HG02852 (cell line): Measurements from ENCODE around the gene SLC26A6.

Experiments
- ATAC-seq: cut with Tn5 transposase; IDR thresholded peaks from one replicate; pipeline ENCODE4 v1.9.1; 2021; ENCODE audit warnings: mild to moderate bottlenecking, moderate library complexity; ENCODE audit not compliant: unreplicated experiment

SLC26A6 gene

DNA sequence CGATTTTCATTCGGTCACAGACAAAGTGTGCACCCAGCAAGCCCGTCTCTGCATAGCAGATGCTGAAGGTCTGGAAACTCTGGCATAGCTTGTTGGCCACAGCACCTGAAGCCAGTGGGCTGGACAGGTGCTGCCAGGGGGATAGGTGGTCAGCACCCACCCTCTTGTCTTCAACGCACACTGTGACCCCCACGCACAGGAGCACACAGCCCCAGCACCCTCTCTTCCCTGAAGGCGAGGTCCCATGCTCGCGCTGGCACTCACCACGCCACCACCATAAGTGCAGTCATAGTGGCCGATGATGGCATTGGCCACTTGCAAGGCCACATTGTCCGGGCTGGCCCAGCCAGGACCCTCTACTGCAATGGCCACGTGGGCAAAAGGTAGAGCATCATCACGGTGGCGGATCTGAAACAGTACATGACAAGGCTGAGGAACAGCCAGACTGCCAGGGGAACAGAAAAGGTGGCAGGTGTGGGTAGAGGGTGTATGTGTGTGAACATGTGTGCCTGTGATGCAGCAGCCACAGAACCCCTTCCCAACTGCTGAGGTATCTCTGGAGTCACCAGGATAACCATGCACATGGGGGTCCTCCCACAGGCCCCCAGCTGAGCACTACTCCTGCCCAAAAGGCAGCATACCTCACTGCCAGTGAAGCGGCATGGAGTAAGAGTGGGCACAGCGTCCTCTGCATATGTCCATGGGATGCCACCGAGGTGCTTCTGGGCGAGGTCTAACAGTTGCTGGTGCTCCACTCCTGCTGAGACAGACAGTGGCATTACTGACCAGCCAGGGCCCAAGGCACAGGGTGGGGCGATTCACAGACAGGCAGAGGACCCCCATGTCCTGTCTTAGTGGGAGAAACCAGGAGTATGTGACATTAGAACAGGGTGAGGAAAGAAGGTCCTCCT is 34.3 kb downstream of the SLC26A6 start:
- ATAC-seq: no peak

DNA sequence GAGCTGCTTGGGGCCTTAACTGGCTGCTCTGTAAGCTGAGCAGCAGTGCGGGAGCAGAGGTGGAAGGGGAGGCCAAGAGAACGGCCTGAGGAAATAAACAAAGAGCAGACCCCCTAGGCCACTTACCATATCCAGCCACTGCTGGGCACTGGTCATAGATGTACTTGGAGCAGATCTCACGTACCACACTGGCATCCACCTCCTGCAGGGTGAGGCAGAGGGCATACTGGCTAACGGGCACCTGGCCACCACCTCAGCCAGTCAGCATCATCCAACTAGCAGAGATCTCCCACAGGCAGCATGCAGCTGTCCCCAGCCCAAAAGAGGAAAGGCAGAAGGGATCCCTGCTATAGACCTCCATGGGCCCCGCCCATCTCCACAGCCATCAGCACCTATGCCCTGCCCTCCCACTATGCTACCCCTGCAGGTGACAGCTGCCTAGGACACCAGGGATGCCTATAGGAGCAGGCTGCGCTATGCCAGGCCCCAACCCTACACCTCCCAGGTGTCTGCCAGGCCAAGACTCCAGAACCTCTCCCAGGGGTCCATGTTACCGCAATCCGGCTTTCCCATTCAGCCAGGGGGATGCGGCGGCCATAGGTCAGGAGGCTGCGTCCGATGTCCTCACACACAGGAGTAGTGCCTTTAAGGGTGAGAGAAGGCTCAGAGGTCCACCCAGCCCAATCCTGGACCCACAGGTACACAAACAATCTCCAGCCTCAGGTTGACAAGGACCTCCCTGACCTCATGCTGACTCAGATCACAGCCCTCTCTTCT is 35.6 kb downstream of the SLC26A6 start:
- ATAC-seq: no peak

DNA sequence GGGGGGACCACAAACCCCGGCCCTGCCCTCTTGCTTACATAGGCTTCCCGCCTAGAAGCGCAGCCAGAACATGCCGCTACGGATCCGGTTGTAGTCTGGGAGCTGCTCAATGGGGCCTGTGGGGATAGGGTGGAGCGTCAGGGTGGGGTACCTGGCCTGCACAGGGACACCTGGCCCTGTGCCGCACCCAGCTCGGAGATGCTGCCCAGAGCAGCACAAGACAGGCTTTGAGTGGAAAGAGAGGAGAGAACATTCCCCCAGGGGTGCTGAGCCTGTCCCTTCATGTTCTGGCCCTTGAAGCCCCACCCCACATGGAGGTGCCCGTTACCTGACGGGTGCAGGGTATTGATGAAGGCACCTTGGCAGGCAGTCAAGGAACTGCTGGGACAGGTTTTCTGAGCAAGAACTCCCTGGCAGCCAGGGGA is 36.2 kb downstream of the SLC26A6 start:
- ATAC-seq: no peak

DNA sequence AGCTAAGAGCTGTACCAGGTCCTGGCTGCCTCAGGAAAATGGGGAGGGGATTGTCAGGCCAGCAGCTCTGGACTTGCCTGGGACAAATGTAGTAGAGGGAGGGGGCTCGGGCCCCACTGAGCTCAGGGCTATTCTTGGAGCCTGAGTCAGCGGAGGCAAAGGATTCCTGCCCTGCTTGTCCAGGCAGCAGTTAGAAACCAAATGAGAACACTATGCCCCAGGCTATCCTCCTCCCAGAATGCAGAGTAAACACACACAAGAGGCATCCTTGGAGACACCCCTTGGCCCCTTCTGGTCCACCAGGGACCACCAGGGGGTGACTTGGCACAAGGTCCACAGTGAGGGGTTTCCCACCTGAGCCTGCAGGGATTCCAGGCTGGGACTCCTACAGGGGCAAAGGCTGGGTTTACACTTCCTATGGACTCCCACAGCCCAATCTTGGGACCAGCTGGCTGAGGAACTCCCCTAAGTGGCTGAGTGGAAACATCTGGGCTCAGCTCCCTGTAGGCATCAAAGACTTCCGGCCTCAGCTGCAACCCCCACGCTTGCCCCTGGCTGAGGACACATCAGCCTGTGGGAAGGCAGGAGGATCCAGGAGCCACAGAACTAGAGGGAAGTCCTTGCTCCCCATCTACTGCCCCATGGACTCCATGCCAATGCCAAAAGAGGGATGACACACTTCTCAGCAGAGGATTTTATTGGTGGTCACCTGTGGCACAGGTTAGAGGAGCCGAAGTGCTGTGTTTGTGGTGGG is 36.8 kb downstream of the SLC26A6 start:
- no peak for ATAC-seq

DNA sequence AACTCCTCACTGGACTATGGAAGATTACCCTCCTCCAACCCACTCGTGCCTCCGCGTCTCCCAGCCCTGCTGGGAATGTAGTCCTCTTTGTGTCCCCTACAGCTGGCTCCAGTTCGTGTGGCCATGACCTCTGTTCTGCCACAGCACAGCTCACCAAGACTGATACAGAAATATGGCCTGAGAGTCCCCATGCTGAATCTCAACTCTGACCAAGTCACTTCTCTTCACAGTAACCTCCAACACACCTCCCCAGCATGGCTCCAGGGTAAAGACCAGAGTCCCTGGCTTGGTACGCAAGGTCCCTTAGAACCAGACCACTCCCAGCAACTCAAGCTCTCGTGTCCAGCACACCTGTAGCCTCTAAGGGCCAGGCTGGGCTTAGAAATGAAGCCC is 37.9 kb downstream of the SLC26A6 start:
- no peak for ATAC-seq

DNA sequence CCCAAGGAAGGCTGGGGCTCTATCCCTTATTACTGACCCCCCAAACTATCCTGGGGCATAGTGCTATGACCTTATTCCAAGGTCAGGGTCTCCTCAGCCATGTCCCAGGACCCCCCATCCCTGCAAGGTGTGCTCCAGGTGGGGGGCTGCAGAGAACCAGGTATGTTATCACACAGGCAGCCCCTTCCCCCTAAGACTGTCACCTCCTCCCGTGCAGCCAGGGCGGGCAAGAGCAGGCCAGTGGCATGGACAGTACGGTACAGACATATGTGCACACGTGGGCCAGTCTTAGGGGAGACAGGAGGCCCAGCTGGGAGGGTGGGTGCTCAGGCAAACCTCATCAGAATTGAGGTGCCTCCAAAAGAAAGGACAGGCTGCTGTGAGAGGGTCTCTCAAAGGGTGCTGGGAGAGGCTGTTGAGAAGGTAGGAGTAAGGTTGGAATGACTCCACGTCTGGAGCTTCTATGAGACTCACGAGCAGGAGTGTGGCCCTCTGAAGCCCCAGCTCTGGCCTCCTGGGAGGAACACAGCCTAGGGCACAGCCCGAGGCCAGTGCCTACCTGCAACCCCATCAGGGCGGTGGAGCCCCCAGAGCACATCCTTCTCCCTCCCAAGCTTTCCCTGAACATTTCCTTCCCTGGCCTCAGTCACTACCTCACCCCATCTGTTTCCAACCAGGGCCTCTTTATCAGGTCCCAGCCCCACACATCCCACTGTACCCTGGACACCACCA is 38.4 kb downstream of the SLC26A6 start:
- ATAC-seq: no peak

DNA sequence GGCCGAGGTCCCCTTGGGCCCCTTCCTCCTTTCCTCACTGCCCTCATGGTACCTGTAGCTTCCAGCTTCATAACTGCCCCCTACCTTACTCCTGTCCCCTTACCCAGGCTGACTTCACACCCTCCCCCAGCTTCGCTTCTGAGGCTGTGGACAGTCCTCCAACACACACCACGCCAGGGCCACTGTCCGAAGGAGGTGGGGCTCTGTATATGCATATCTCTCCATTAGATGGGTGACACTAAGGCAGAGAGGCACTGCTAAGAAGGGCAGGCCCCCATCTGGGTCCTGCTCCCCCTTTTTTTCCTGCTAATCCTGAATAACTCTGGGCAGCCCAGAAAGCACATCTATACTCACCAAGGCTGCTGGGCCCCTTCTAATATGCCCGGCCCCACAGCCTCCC is 39.1 kb downstream of the SLC26A6 start:
- no peak for ATAC-seq

DNA sequence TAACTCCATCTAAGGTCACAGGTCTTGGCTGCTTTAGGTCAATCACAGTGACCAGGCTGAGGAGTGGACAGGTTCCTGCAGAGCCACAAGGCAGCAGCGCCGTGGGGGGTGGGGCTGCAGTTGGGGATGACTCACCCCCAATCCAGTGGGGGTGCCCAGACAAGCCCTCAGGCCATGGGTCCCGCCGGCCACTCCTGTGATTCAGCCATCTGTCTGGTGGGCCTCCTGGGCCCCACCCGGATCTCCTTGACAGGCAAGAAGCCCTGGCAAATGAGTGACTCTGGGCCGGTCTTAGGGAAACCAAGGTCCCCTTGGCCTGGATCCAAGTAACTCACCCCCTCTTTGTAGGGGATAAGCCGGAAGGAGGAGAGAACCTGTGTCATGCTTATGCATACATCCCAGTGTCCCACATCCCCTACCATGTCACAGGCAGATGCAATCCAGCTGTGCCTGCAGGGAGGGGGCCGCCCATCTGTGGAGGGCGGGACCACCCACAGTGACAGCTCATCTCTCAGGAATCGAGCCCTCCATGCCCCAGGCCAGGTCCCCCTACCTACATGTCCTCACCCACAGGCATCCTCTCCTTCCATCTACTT is 39.6 kb downstream of the SLC26A6 start:
- ATAC-seq: no peak

DNA sequence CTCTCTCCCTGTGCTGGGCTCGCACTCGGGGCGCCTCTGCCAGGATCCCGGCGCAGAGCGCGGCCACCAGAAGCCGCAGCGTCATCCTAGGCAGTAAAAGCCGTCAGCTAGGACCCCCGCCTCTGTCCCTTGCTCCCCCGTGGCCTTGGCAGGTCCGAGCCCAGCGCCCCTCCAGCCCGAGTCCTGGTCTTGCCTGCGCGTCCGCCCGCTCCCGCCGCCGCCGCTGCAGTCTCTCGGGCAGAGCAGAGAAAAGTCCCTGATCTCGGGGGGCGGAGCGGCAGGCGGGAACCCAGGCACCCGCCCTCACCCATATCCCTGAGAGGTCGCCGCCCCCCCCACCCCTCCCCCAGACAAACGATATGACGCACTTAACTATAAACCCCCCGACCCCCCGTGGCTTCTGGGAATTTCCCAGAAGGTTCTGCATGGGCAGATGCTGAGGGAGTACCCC is 40.2 kb downstream of the SLC26A6 start, which contains the start of gene COL7A1:
COL7A1 (minus strand) TSS at position 255 of the 451 bp plus-strand sequence; CDS start at position 85, 170 bp downstream.
- no peak for ATAC-seq

DNA sequence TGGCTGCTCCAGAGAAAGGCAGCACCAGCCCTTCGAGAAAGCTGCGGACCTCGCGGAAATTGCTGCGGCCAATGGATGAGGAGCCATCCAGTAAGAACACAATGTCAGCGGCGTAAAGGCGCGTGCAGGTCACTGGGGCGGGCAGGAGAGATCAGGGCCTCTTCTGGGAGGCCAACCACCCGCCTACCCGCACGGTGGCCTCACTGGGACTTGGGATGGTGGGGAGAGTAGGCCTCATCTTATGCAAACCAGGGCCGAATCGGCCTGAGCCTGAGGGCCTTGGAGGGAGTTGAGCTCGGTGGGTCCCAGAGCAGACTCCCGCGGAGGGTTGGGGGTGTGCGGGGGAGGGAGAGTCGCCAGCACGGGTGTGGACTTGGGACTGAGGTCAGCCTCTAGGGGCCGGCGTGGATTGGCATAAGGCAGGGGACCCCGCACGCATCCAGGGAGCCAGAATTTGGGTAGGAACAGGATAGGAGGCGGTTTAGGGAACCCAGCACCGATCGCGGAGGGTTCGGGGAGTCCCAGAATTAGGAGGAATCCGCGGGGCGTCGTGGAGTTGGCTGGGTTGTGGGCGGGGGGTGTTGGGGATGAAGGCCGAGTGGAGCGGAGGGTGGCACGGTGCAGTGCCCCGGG is 40.7 kb downstream of the SLC26A6 start:
- ATAC-seq: no peak

DNA sequence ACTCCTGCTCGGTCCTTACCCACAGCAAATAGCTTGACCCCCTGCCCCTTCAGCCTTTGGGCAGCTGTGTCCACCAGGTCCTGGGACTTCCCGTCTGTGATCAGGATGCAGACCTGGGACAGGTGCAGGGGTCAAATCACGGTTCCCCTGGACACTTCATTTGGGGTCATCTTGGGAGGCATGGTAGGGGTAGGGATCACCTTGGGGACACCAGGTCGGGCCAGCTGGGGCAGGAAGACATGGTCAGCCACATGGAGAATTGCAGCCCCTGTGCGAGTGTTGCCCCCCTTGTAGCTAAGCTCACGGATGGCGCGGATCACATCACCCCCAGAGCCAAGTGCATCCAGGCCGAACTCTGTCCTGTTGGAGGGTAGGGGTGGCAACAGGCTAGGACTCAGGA is 41.9 kb downstream of the SLC26A6 start:
- no peak for ATAC-seq

DNA sequence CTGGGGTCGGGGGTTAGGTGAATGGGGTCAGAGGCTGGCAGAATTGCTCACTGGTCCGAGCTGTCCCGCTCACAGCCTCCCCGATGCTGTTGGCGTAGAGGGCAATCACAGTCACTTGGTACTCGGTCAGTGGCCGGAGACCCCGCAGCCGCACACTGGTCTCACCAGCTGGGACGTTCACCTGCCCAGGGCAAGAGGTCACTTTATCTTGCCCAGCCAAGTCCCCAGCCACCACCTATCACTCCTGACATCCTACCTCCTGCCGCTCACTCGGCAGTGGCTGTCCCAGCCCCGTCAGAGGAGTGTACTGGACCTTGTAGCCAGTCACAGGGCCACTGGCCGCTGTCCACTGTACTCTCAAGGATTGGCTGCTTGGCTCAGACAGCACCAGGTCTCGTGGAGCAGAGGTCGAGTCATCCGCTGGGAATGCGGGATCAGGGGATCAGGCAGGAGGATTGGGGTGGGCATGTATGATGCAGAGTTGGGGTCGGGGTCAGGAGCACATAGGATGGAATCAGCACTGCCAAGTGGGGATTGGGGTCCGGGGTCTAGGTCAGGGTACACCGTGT is 42.7 kb downstream of the SLC26A6 start:
- no peak for ATAC-seq

DNA sequence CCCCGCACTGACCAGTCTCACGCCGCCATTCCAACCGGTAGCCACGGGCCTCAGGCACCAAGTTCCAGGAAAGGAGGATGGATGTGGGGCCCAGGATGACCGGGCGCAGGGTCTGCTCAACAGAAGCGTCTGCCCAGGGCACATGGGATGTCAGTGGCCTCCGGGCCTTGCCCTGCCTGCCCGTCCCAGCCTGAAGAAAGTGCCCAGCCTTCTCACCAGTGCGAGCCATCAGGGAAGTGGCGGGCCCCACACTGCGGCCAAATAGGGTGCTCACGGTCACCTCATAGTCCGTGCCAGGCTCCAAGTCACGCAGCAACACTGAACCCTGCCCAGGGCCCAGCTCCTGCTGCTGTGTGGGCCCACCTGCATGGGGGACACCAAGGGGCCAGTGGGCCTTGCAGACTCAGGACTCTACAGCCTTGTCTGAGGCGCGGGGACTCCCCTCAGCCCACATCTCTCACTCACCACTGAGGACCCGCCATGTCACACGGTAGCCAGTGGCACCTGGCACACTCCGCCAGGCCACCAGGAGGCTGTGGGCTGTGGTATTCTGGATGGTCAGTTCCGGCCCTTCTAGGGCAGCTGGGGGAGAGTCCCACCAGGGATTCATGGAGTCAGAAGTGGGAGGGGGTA is 43.3 kb downstream of the SLC26A6 start:
- ATAC-seq: no peak

DNA sequence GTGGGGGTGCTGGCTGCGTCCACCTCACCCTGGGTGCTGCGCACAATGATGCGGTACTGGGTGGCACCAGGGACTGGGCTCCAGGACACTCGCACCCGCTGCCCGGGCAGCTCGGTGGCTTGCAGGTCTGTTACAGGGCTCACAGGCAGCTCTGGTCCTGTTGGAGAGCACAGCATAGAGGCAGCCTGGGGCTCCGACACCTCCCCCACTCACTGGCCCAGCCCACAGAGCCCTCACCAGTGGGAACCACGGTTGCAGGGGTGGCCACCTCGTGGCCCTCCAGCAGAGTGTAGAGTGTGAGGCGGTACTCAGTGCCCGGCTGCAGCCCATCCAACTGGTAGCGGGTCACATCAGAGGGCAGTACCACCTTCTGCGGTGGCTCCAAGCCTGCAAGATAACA is 43.8 kb downstream of the SLC26A6 start:
- no peak for ATAC-seq

DNA sequence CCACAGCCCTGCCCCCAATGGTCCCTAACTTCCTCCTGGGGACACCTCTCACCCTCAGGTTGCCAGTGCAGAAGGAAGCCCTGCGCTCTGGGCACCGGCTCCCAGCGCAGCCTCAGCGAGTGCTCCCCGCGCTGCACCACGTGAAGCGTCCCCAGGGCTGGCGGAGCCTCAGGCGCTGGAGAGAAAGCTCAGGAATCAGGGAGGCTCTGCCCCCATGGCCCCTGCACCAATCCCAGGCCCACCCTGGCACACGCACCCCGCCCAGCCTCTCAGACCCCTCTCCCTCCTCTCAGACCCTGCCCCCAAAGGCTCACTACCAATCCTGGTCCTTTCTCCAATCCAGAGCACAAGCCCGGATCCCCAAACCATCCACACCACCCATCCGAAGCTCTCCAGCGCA is 47.0 kb downstream of the SLC26A6 start:
- ATAC-seq: no peak

DNA sequence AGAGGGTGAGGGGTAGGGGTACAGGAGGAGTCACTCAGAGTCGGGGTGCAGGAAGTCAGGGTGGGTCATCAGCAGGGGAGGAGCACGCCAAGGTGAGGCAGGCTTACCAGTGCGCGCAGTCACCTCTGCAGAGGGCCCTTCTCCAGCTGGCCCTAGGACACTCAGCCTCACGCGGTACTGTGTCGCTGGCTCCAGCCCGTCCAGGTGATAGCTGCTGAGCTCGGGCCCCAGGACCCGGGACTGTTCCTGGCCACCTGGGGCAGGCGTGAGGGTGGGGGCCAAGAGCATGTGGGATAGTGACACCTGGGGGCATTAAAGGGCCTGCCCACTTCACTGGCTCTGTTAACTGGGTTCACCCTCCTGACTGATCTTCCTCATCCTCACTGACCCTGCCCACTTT is 47.6 kb downstream of the SLC26A6 start:
- ATAC-seq: no peak

DNA sequence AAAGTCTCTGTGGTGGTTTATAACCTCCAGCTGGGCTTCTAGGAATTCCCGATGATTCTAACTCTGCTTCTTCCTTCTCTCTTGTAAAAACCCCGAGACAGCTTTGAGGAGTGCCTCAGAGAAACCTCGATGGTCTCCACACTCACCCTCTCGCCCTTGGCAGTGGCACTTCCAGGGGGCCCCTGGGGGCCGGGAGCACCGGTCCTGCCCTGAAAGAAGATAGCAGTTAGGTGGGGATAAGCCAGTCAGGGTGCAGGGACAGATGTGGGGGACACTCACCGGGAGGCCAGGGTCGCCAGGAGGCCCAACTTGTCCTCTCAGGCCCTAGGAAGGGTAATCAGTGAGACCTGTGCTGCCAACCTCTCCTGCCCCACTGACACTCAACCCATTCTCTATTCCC is 49.9 kb downstream of the SLC26A6 start:
- ATAC-seq: no peak

DNA sequence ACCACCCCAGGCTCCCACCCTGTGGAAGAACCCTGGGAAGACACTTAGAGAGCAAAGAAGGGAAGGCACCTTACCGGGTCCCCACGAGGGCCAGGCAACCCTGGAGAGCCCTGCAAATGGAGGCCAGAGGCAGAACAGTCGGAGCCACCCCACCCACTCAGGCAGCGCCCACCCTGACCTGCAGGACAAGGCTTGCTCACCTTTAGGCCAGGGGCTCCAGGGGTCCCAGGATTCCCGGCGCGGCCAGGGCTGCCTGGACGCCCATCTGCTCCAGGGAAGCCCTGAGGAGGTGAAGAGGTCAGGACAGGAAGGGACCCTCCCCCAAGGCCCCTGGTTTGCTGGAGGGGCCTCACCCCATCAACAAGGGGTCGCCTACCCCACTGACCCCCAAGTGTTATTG is 50.4 kb downstream of the SLC26A6 start:
- ATAC-seq: no peak
